ENCODE measurements around the gene C17orf67.

Gene C17orf67

GRCh38 chr17:56861899-56862298, 28.2 kb upstream of the C17orf67 start:
- TF ChIP-seq ESRRG (CRISPR knock-in tag; IDR thresholded peaks at IDR 0.05) (no peak), TOX (CRISPR knock-in tag; IDR thresholded peaks at IDR 0.05; ENCODE audit: borderline replicate concordance) (no peak), BACH2 (CRISPR knock-in tag; IDR thresholded peaks at IDR 0.05; ENCODE audit: borderline replicate concordance) (no peak), TCF4 (CRISPR knock-in tag; IDR thresholded peaks at IDR 0.05; ENCODE audit: borderline replicate concordance) (no peak), GLIS3 (CRISPR knock-in tag; IDR thresholded peaks at IDR 0.05) (no peak)
- TF ChIP-seq, protein P1, sequence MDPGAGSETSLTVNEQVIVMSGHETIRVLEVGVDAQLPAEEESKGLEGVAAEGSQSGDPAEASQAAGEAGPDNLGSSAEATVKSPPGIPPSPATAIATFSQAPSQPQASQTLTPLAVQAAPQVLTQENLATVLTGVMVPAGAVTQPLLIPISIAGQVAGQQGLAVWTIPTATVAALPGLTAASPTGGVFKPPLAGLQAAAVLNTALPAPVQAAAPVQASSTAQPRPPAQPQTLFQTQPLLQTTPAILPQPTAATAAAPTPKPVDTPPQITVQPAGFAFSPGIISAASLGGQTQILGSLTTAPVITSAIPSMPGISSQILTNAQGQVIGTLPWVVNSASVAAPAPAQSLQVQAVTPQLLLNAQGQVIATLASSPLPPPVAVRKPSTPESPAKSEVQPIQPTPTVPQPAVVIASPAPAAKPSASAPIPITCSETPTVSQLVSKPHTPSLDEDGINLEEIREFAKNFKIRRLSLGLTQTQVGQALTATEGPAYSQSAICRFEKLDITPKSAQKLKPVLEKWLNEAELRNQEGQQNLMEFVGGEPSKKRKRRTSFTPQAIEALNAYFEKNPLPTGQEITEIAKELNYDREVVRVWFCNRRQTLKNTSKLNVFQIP (CRISPR knock-in tag; IDR thresholded peaks at IDR 0.05; ENCODE audit: borderline replicate concordance, low read depth): no peak
- ATAC-seq: no peak

GRCh38 chr17:56851008-56851407, 17.3 kb upstream of the C17orf67 start:
- no peak for ATAC-seq
- no peak for TF ChIP-seq TOX (CRISPR knock-in tag; IDR thresholded peaks at IDR 0.05; ENCODE audit: borderline replicate concordance)
- no peak for TF ChIP-seq RARB (CRISPR knock-in tag; IDR thresholded peaks at IDR 0.05)
- no peak for TF ChIP-seq ZNF8 (CRISPR knock-in tag; IDR thresholded peaks at IDR 0.05)
- no peak for TF ChIP-seq ZFP3 (CRISPR knock-in tag; IDR thresholded peaks at IDR 0.05)
- no peak for TF ChIP-seq TSHZ2 (CRISPR knock-in tag; IDR thresholded peaks at IDR 0.05)
- TF ChIP-seq CSDC2 (CRISPR knock-in tag; IDR thresholded peaks at IDR 0.05): no peak
- no peak for TF ChIP-seq OSR1 (CRISPR knock-in tag; IDR thresholded peaks at IDR 0.05)
- no peak for TF ChIP-seq PPARA (CRISPR knock-in tag; IDR thresholded peaks at IDR 0.05; ENCODE audit: borderline replicate concordance)
- TF ChIP-seq ZFP30 (CRISPR knock-in tag; IDR thresholded peaks at IDR 0.05): no peak
- no peak for TF ChIP-seq ESRRG (CRISPR knock-in tag; IDR thresholded peaks at IDR 0.05)
- TF ChIP-seq, protein P1 (CRISPR knock-in tag; IDR thresholded peaks at IDR 0.05; ENCODE audit: borderline replicate concordance, low read depth): no peak
- TF ChIP-seq ISL1 (CRISPR knock-in tag; IDR thresholded peaks at IDR 0.05): no peak
- TF ChIP-seq GLIS3 (CRISPR knock-in tag; IDR thresholded peaks at IDR 0.05): no peak
- TF ChIP-seq, protein P2, sequence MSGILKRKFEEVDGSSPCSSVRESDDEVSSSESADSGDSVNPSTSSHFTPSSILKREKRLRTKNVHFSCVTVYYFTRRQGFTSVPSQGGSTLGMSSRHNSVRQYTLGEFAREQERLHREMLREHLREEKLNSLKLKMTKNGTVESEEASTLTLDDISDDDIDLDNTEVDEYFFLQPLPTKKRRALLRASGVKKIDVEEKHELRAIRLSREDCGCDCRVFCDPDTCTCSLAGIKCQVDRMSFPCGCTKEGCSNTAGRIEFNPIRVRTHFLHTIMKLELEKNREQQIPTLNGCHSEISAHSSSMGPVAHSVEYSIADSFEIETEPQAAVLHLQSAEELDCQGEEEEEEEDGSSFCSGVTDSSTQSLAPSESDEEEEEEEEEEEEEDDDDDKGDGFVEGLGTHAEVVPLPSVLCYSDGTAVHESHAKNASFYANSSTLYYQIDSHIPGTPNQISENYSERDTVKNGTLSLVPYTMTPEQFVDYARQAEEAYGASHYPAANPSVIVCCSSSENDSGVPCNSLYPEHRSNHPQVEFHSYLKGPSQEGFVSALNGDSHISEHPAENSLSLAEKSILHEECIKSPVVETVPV (CRISPR knock-in tag; IDR thresholded peaks at IDR 0.05): no peak
- TF ChIP-seq SNAI2 (CRISPR knock-in tag; IDR thresholded peaks at IDR 0.05): no peak

- TF ChIP-seq ISL1 (CRISPR knock-in tag; IDR thresholded peaks at IDR 0.05) (no peak), ARNTL (CRISPR knock-in tag; IDR thresholded peaks at IDR 0.05; ENCODE audit: borderline replicate concordance, low read depth) (no peak), ZNF70 (CRISPR knock-in tag; IDR thresholded peaks at IDR 0.05) (no peak), PPARA (CRISPR knock-in tag; IDR thresholded peaks at IDR 0.05; ENCODE audit: borderline replicate concordance) (no peak)
- TF ChIP-seq, protein P2 (CRISPR knock-in tag; IDR thresholded peaks at IDR 0.05): no peak
- TF ChIP-seq, protein P3, sequence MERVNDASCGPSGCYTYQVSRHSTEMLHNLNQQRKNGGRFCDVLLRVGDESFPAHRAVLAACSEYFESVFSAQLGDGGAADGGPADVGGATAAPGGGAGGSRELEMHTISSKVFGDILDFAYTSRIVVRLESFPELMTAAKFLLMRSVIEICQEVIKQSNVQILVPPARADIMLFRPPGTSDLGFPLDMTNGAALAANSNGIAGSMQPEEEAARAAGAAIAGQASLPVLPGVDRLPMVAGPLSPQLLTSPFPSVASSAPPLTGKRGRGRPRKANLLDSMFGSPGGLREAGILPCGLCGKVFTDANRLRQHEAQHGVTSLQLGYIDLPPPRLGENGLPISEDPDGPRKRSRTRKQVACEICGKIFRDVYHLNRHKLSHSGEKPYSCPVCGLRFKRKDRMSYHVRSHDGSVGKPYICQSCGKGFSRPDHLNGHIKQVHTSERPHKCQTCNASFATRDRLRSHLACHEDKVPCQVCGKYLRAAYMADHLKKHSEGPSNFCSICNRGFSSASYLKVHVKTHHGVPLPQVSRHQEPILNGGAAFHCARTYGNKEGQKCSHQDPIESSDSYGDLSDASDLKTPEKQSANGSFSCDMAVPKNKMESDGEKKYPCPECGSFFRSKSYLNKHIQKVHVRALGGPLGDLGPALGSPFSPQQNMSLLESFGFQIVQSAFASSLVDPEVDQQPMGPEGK (CRISPR knock-in tag; IDR thresholded peaks at IDR 0.05; ENCODE audit: borderline replicate concordance): no peak
- TF ChIP-seq, protein P4, sequence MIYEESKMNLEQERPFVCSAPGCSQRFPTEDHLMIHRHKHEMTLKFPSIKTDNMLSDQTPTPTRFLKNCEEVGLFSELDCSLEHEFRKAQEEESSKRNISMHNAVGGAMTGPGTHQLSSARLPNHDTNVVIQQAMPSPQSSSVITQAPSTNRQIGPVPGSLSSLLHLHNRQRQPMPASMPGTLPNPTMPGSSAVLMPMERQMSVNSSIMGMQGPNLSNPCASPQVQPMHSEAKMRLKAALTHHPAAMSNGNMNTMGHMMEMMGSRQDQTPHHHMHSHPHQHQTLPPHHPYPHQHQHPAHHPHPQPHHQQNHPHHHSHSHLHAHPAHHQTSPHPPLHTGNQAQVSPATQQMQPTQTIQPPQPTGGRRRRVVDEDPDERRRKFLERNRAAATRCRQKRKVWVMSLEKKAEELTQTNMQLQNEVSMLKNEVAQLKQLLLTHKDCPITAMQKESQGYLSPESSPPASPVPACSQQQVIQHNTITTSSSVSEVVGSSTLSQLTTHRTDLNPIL (CRISPR knock-in tag; IDR thresholded peaks at IDR 0.05; ENCODE audit: low read depth): no peak
- no peak for ATAC-seq
Measured at GRCh38 chr17:56850591-56850990, 16.9 kb upstream of the C17orf67 start.

All from SK-N-SH treated with all-trans-retinoic acid at 6 μM for 48 hours (cell line).